GM12878 (cell line): ENCODE data around the gene VSTM2L. TPM values are rescaled to one million over a fixed set of nuclear protein-coding genes. Genes with fewer than 3 reads are reported as not detected.

Source experiments
- ATAC-seq: fragments of 200-7000 bp; cut with Tn5 transposase; 3 replicates; pipeline ENCODE4 v1.9.1; 2020; ENCODE audit warnings: mild to moderate bottlenecking, moderate library complexity
- BruUV-seq: library from RNA; stranded (reverse); fragments of 400-500 nt; replicated peaks from 2 replicates; lab custom pipeline; 2021; lab: Mats Ljungman, UMichigan
- CTCF ChIA-PET: fragments of 300-600 bp; sonication (Branson Sonifier 250); formaldehyde crosslinking; extraction: SDS; loops from one replicate; lab custom pipeline; 2021; ENCODE audit warnings: inconsistent platforms; lab: Yijun Ruan, JAX
- POLR2A ChIA-PET: fragments of 350-600 bp; formaldehyde crosslinking; extraction: SDS; loops from one replicate; lab custom pipeline; 2021; ENCODE audit warnings: inconsistent platforms; lab: Charles Lee
- RAD21 ChIA-PET: fragments of 300-600 bp; sonication (Branson Sonifier 250); formaldehyde crosslinking; loops from one replicate; lab custom pipeline; 2023; ENCODE audit warnings: antibody characterized with exemption; ENCODE audit not compliant: unreplicated experiment; lab: Charles Lee
- SMC1A ChIA-PET: fragments of 300-600 bp; sonication (Branson Sonifier 250); formaldehyde crosslinking; loops from one replicate; lab custom pipeline; 2023; ENCODE audit not compliant: unreplicated experiment, uncharacterized antibody; lab: Charles Lee
- DNase-seq: peaks from one replicate; pipeline ENCODE4 v3.0.0-alpha.2; 2011; ENCODE audit warnings: low read depth, low spot score
- FAIRE-seq: peaks from 3 replicates; lab custom pipeline; 2011; peaks lifted over from hg19 to GRCh38; lab: Jason Lieb, UNC
- H2AFZ ChIP-seq: 2 replicates; pipeline ENCODE4 v1.6.0; 2011; ENCODE audit warnings: low read depth, low read length, control low read depth; ENCODE audit not compliant: control insufficient read depth
- H3K27ac ChIP-seq: 2 replicates; pipeline ENCODE4 v1.5.1; 2011; ENCODE audit warnings: control low read depth; ENCODE audit not compliant: control insufficient read depth, insufficient read depth
- H3K27me3 ChIP-seq, 2 experiments: replicated peaks in 1 of 2; 2 replicates each; pipeline versions ENCODE4 v1.6.0 to v1.6.1; 2011; ENCODE audit warnings: low read length in 1 of 2; ENCODE audit not compliant: control insufficient read depth in 2 of 2, insufficient read depth in 2 of 2
- H3K36me3 ChIP-seq, 2 experiments: 2 replicates each; pipeline ENCODE4 v1.5.1; 2011; ENCODE audit warnings: low read length in 1 of 2; ENCODE audit not compliant: control insufficient read depth in 2 of 2, insufficient read depth in 2 of 2
- H3K4me1 ChIP-seq: 2 replicates; pipeline ENCODE4 v1.6.1; 2011; ENCODE audit warnings: mild to moderate bottlenecking, low read length, moderate library complexity, mixed read lengths; ENCODE audit not compliant: control insufficient read depth, insufficient read depth
- H3K4me2 ChIP-seq: 2 replicates; pipeline ENCODE4 v1.6.0; 2011; ENCODE audit warnings: control low read depth; ENCODE audit not compliant: control insufficient read depth, insufficient read depth
- H3K4me3 ChIP-seq: fragments of 200-600 bp; sonication (generic); 2 replicates; pipeline ENCODE4 v1.5.1; 2016
- H3K79me2 ChIP-seq: 2 replicates; pipeline ENCODE4 v1.6.0; 2011; ENCODE audit warnings: low read length; ENCODE audit not compliant: control insufficient read depth, insufficient read depth
- H3K9ac ChIP-seq: 2 replicates; pipeline ENCODE4 v1.8.0; 2011; ENCODE audit warnings: low read length, control low read depth, mixed read lengths; ENCODE audit not compliant: control insufficient read depth, insufficient read depth
- H3K9me3 ChIP-seq: replicated peaks from 3 replicates; pipeline ENCODE4 v1.5.1; 2011; ENCODE audit warnings: mild to moderate bottlenecking, low read length; ENCODE audit not compliant: control insufficient read depth, insufficient read depth
- H4K20me1 ChIP-seq: 2 replicates; pipeline ENCODE4 v1.6.0; 2011; ENCODE audit not compliant: control insufficient read depth, insufficient read depth
- ASH2L ChIP-seq: fragments of 300-600, 200-600 bp; sonication (generic); IDR thresholded peaks from 2 replicates; pipeline ENCODE4 v1.6.1; 2017; ENCODE audit warnings: low read depth, mild to moderate bottlenecking, borderline replicate concordance
- BCL11A ChIP-seq: IDR thresholded peaks from 2 replicates; pipeline ENCODE4 v1.6.1; 2011; ENCODE audit warnings: low read depth, low read length
- CBFB ChIP-seq: IDR thresholded peaks from 2 replicates; pipeline ENCODE4 v1.6.1; 2016; ENCODE audit warnings: antibody characterized with exemption, low read depth
- CHD4 ChIP-seq: fragments of 200-600 bp; sonication (generic); IDR thresholded peaks from 2 replicates; pipeline ENCODE4 v1.6.1; 2016; ENCODE audit warnings: mild to moderate bottlenecking
- ESRRA ChIP-seq: IDR thresholded peaks from 2 replicates; pipeline ENCODE4 v1.6.1; 2012; ENCODE audit warnings: mild to moderate bottlenecking, low read length, improper control_type of control experiment
- JUND ChIP-seq: IDR thresholded peaks from 2 replicates; pipeline ENCODE4 v1.6.1; 2012; ENCODE audit warnings: low read depth, mild to moderate bottlenecking, low read length, improper control_type of control experiment, moderate library complexity
- MYC ChIP-seq: IDR thresholded peaks from 2 replicates; pipeline ENCODE4 v1.6.1; 2011; ENCODE audit warnings: mild to moderate bottlenecking, low read length, moderate library complexity, inconsistent platforms; ENCODE audit not compliant: insufficient read depth, insufficient replicate concordance, insufficient read length, severe bottlenecking
- NR2C1 ChIP-seq: fragments of 450-650 bp; IDR thresholded peaks from 2 replicates; pipeline ENCODE4 v1.6.1; 2017; ENCODE audit warnings: antibody characterized with exemption, mild to moderate bottlenecking, moderate library complexity
- RB1 ChIP-seq: fragments of 450-650 bp; formaldehyde crosslinking; IDR thresholded peaks from 2 replicates; pipeline ENCODE4 v1.6.1; 2017; ENCODE audit warnings: mild to moderate bottlenecking, borderline replicate concordance
- RCOR1 ChIP-seq: conservative IDR thresholded peaks from 2 replicates; pipeline ENCODE4 v1.6.1; 2012; ENCODE audit warnings: low read depth, low read length, improper control_type of control experiment
- SREBF1 ChIP-seq: IDR thresholded peaks from 2 replicates; pipeline ENCODE4 v1.6.1; 2012; ENCODE audit warnings: mild to moderate bottlenecking, low read length
- SRF ChIP-seq, 2 experiments: IDR thresholded peaks; 2 replicates each; pipeline ENCODE4 v1.6.1; 2011; ENCODE audit warnings: low read depth in 2 of 2, low read length in 2 of 2, mild to moderate bottlenecking in 1 of 2, moderate library complexity in 1 of 2
- SUPT20H ChIP-seq: IDR thresholded peaks from 2 replicates; pipeline ENCODE4 v1.6.1; 2011; ENCODE audit warnings: low read depth, mild to moderate bottlenecking, low read length, moderate library complexity, borderline replicate concordance; ENCODE audit not compliant: control insufficient read depth
- ZNF24 ChIP-seq: fragments of 450-650 bp; IDR thresholded peaks from 2 replicates; pipeline ENCODE4 v1.6.1; 2017; ENCODE audit warnings: antibody characterized with exemption, mild to moderate bottlenecking
- WGBS: methylation state at CpG from one replicate; pipeline ENCODE4 v1.1.6; 2016; ENCODE audit warnings: low lambda C conversion rate; ENCODE audit not compliant: insufficient replicate concordance, insufficient coverage; ENCODE audit errors: missing lambda C conversion rate; 5-methylcytosine and 5-hydroxymethylcytosine counted together
- in situ Hi-C: fragments of 300-500 bp; cut with MboI; formaldehyde crosslinking; loops from 9 replicates; pipeline ENCODE4 v1.14.3; 2018; ENCODE audit warnings: mixed read lengths
- intact Hi-C: fragments of 100-400 bp; cut with micrococcal nuclease; formaldehyde crosslinking; loops from one replicate; pipeline ENCODE4 v1.14.2; 2022; ENCODE audit not compliant: unreplicated experiment
- polyA plus RNA-seq, 11 experiments: library from polyadenylated mRNA; depleted of rRNA in 4 of 11; unstranded in 6 of 11; stranded (reverse) in 5 of 11; fragments of >200 nt; fragmentation: Nextera tagmentation in 4 of 11; fragmentation: Illumina TruSeq in 1 of 11; extraction: Ambion mirVana in 4 of 11; extraction: Trizol in 1 of 11; gene quantifications; 1 replicate in 1 of 11; 2 replicates in 10 of 11; pipeline versions ENCODE4 v1.2.1 to v1.2.3, GENCODE V29; 2011 to 2016; ENCODE audit warnings: inconsistent platforms in 2 of 11, missing spikeins in 2 of 11, low read depth in 1 of 11
- total RNA-seq, 4 experiments: library from RNA; depleted of rRNA in 3 of 4; stranded (reverse); fragments of >200 nt in 3 of 4; fragmentation: Illumina TruSeq in 1 of 4; extraction: Trizol in 1 of 4; gene quantifications; 2 replicates each; pipeline versions ENCODE4 v1.2.1 to v1.2.3, GENCODE V29; 2013 to 2021
- TF ChIP-seq, protein P1 (sequence below): IDR thresholded peaks from 2 replicates; pipeline ENCODE4 v1.6.1; 2011; ENCODE audit warnings: borderline replicate concordance, low read depth, mild to moderate bottlenecking, moderate library complexity, low read length; ENCODE audit not compliant: insufficient read depth, poor library complexity, severe bottlenecking
- TF ChIP-seq, protein P2 (sequence below): fragments of 450-650 bp; IDR thresholded peaks from 2 replicates; pipeline ENCODE4 v1.6.1; 2017; ENCODE audit warnings: mild to moderate bottlenecking, moderate library complexity
- TF ChIP-seq, protein P3 (sequence below): fragments of 150-350 bp; IDR thresholded peaks from 2 replicates; pipeline ENCODE4 v1.6.1; 2016; ENCODE audit warnings: low read depth, low read length

VSTM2L gene
- total and polyA plus RNA-seq, 10 of the 15 experiments (the other 5 are each of a cell fraction or from before 2014, with no cell fraction given), result 0.05 to 1.5 (median 0.63) TPM; not detected in 2

DNA sequence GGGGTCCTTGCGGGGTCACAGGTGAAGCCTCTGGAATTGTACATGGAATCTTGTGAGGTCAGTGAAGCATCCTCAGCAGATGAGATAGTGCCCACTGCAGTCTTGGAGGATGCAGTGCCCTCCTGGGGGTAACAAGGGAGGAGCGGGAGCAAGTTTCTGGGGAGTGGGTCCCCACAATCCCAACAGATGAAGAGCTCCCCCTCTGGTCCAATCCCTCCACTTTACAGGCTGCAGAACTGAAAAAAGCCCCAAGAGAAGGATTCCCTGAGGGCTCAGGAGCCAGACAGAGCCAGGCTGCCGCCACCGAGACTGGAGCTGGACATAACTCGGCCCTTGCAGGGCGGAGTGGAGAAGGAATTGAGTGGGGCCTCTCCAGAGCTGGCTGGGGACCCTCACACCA, 77.9 kb downstream of the VSTM2L start:
- Histone ChIP-seq H3K4me3 (no peak overlapping the region), H3K9ac (no peak overlapping the region), H3K4me2 (no peak overlapping the region), H3K36me3 (no peaks in the 10 kb centered on the region; a peak in 2 of 4 replicates), H4K20me1 (no peaks in the 10 kb centered on the region), H3K79me2 (no peaks in the 10 kb centered on the region), H3K27me3 (no peaks in the 10 kb centered on the region), H3K9me3 (no peaks in the 10 kb centered on the region), H2AFZ (no peak overlapping the region), H3K27ac (no peak overlapping the region), H3K4me1 (no peaks in the 10 kb centered on the region)
- ChIA-PET RAD21 (no interaction called here), CTCF (interaction anchor here (1.4 kb wide), 1 partner anchor 11 kb away, joined by 3 read pairs; no protein-coding TSS in a partner anchor), SMC1A (interaction anchor here (0.7 to 1.3 kb wide), 2 partner anchors 23 to 30 kb away, joined by 3 read pairs; no protein-coding TSS in a partner anchor), POLR2A (interaction anchor here (0.6 kb wide), 1 partner anchor 254 kb away, joined by 3 read pairs; no protein-coding TSS in a partner anchor)
- no peak for ATAC-seq
- WGBS, result 100% methylated on average over 6 of the region's 6 CpGs
- no TSS peak for BruUV-seq
- FAIRE-seq, result no peak
- in situ Hi-C loops, result no loop called here
- DNase-seq, result no peak
- intact Hi-C loops, result no loop called here
- no peak for TF ChIP-seq NR2C1
- no peak for TF ChIP-seq SREBF1
- TF ChIP-seq ZNF24, result no peak
- TF ChIP-seq SRF (IDR thresholded peaks at IDR 0.05; ENCODE audit: low read depth in 2 of 2, low read length in 2 of 2), result no peak
- no peak for TF ChIP-seq SUPT20H
- TF ChIP-seq, protein P1, sequence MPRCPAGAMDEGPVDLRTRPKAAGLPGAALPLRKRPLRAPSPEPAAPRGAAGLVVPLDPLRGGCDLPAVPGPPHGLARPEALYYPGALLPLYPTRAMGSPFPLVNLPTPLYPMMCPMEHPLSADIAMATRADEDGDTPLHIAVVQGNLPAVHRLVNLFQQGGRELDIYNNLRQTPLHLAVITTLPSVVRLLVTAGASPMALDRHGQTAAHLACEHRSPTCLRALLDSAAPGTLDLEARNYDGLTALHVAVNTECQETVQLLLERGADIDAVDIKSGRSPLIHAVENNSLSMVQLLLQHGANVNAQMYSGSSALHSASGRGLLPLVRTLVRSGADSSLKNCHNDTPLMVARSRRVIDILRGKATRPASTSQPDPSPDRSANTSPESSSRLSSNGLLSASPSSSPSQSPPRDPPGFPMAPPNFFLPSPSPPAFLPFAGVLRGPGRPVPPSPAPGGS, result no peak
- TF ChIP-seq, protein P2, sequence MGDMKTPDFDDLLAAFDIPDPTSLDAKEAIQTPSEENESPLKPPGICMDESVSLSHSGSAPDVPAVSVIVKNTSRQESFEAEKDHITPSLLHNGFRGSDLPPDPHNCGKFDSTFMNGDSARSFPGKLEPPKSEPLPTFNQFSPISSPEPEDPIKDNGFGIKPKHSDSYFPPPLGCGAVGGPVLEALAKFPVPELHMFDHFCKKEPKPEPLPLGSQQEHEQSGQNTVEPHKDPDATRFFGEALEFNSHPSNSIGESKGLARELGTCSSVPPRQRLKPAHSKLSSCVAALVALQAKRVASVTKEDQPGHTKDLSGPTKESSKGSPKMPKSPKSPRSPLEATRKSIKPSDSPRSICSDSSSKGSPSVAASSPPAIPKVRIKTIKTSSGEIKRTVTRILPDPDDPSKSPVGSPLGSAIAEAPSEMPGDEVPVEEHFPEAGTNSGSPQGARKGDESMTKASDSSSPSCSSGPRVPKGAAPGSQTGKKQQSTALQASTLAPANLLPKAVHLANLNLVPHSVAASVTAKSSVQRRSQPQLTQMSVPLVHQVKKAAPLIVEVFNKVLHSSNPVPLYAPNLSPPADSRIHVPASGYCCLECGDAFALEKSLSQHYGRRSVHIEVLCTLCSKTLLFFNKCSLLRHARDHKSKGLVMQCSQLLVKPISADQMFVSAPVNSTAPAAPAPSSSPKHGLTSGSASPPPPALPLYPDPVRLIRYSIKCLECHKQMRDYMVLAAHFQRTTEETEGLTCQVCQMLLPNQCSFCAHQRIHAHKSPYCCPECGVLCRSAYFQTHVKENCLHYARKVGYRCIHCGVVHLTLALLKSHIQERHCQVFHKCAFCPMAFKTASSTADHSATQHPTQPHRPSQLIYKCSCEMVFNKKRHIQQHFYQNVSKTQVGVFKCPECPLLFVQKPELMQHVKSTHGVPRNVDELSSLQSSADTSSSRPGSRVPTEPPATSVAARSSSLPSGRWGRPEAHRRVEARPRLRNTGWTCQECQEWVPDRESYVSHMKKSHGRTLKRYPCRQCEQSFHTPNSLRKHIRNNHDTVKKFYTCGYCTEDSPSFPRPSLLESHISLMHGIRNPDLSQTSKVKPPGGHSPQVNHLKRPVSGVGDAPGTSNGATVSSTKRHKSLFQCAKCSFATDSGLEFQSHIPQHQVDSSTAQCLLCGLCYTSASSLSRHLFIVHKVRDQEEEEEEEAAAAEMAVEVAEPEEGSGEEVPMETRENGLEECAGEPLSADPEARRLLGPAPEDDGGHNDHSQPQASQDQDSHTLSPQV, result no peak
- no peak for TF ChIP-seq RB1
- TF ChIP-seq, protein P3, sequence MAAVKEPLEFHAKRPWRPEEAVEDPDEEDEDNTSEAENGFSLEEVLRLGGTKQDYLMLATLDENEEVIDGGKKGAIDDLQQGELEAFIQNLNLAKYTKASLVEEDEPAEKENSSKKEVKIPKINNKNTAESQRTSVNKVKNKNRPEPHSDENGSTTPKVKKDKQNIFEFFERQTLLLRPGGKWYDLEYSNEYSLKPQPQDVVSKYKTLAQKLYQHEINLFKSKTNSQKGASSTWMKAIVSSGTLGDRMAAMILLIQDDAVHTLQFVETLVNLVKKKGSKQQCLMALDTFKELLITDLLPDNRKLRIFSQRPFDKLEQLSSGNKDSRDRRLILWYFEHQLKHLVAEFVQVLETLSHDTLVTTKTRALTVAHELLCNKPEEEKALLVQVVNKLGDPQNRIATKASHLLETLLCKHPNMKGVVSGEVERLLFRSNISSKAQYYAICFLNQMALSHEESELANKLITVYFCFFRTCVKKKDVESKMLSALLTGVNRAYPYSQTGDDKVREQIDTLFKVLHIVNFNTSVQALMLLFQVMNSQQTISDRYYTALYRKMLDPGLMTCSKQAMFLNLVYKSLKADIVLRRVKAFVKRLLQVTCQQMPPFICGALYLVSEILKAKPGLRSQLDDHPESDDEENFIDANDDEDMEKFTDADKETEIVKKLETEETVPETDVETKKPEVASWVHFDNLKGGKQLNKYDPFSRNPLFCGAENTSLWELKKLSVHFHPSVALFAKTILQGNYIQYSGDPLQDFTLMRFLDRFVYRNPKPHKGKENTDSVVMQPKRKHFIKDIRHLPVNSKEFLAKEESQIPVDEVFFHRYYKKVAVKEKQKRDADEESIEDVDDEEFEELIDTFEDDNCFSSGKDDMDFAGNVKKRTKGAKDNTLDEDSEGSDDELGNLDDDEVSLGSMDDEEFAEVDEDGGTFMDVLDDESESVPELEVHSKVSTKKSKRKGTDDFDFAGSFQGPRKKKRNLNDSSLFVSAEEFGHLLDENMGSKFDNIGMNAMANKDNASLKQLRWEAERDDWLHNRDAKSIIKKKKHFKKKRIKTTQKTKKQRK, result no peak
- no peak for TF ChIP-seq RCOR1
- TF ChIP-seq JUND, result no peak
- no peak for TF ChIP-seq MYC
- no peak for TF ChIP-seq ESRRA
- no peak for TF ChIP-seq ASH2L
- TF ChIP-seq CHD4, result no peak
- TF ChIP-seq CBFB, result no peak
- TF ChIP-seq BCL11A, result no peak
